HepG2 (cell line): ENCODE data around the gene TACC2. TPM values are rescaled to one million over a fixed set of nuclear protein-coding genes. Genes with fewer than 3 reads are reported as not detected.

Source experiments
- ATAC-seq: fragments of 200-7000 bp; cut with Tn5 transposase; 3 replicates; pipeline ENCODE4 v1.9.1; 2020; ENCODE audit warnings: mild to moderate bottlenecking, moderate library complexity
- BruUV-seq: library from RNA; stranded (reverse); fragments of 400-500 nt; replicated peaks from 2 replicates; lab custom pipeline; 2021; lab: Mats Ljungman, UMichigan
- CTCF ChIA-PET: fragments of 300-600 bp; formaldehyde crosslinking; extraction: SDS; loops from one replicate; lab custom pipeline; 2021; ENCODE audit warnings: low total read pairs, inconsistent platforms, low intra/inter-chr PET ratio; lab: Yijun Ruan, JAX
- POLR2A ChIA-PET: fragments of 350-600 bp; sonication (Branson Sonifier 250); formaldehyde crosslinking; loops from one replicate; lab custom pipeline; 2020; ENCODE audit warnings: antibody characterized with exemption, inconsistent platforms; lab: Yijun Ruan, JAX
- DNase-seq: peaks from one replicate; pipeline ENCODE4 v3.0.0-alpha.2; 2015; ENCODE audit warnings: low spot score
- FAIRE-seq: peaks from 3 replicates; lab custom pipeline; 2011; peaks lifted over from hg19 to GRCh38; lab: Jason Lieb, UNC
- H2AFZ ChIP-seq: one replicate; pipeline ENCODE4 v1.6.1; 2011; ENCODE audit warnings: low read length, inconsistent platforms
- H3K27ac ChIP-seq: fragments of 300-600 bp; 3 replicates; pipeline ENCODE4 v1.8.0; 2011; ENCODE audit warnings: mixed run types, mild to moderate bottlenecking, mixed read lengths, low read length, inconsistent platforms; ENCODE audit not compliant: insufficient read depth; ENCODE audit errors: extremely low read length
- H3K27me3 ChIP-seq, 2 experiments: fragments of 200-600 bp in 1 of 2; 2 replicates in 1 of 2; 3 replicates in 1 of 2; pipeline versions ENCODE4 v1.6.0 to v1.8.0; 2011; ENCODE audit warnings: low read length in 2 of 2, mild to moderate bottlenecking in 2 of 2, moderate library complexity in 2 of 2, inconsistent platforms in 1 of 2; ENCODE audit not compliant: insufficient read depth in 2 of 2, control insufficient read depth in 1 of 2
- H3K36me3 ChIP-seq, 2 experiments: fragments of 200-600 bp in 1 of 2; replicated peaks in 1 of 2; 2 replicates in 1 of 2; 3 replicates in 1 of 2; pipeline versions ENCODE4 v1.5.1 to v1.8.0; 2011; ENCODE audit warnings: low read length in 2 of 2, inconsistent platforms in 1 of 2; ENCODE audit not compliant: insufficient read depth in 2 of 2, control insufficient read depth in 1 of 2
- H3K4me1 ChIP-seq: 2 replicates; pipeline ENCODE4 v1.5.1; 2012; ENCODE audit warnings: low read length, inconsistent platforms; ENCODE audit not compliant: insufficient read depth
- H3K4me2 ChIP-seq: 2 replicates; pipeline ENCODE4 v1.6.0; 2011; ENCODE audit warnings: low read depth, low read length, inconsistent platforms
- H3K4me3 ChIP-seq, 3 experiments: fragments of 200-600 bp in 1 of 3; sonication (generic), shearing (Covaris generic) in 1 of 3; replicated peaks in 1 of 3; 2 replicates each; pipeline ENCODE4 v1.5.1; 2011 to 2016; ENCODE audit warnings: low read length in 3 of 3, inconsistent platforms in 2 of 3, low read depth in 2 of 3, mild to moderate bottlenecking in 2 of 3, control low read depth in 1 of 3, mixed read lengths in 1 of 3; ENCODE audit not compliant: insufficient read depth in 1 of 3
- H3K79me2 ChIP-seq: one replicate; pipeline ENCODE4 v1.6.1; 2011; ENCODE audit warnings: low read length, inconsistent platforms; ENCODE audit not compliant: insufficient read depth
- H3K9ac ChIP-seq: 2 replicates; pipeline ENCODE4 v1.6.0; 2011; ENCODE audit warnings: mild to moderate bottlenecking, low read depth, low read length, inconsistent platforms; ENCODE audit not compliant: insufficient read depth
- H3K9me3 ChIP-seq: 2 replicates; pipeline ENCODE4 v1.5.1; 2012; ENCODE audit warnings: mild to moderate bottlenecking, low read length
- H4K20me1 ChIP-seq: 2 replicates; pipeline ENCODE4 v1.6.0; 2011; ENCODE audit warnings: inconsistent platforms, mild to moderate bottlenecking, low read length, moderate library complexity; ENCODE audit not compliant: insufficient read depth
- ATF4 ChIP-seq, 2 experiments: fragments of 450-650 bp in 1 of 2; sonication (generic) in 1 of 2; formaldehyde crosslinking; IDR thresholded peaks; 2 replicates each; pipeline versions ENCODE4 v1.5.0 to v1.8.0; 2020 to 2022; ENCODE audit warnings: mild to moderate bottlenecking in 1 of 2, missing genetic modification reagents in 1 of 2
- HNF4A ChIP-seq: sonication (generic); formaldehyde crosslinking; IDR thresholded peaks from 2 replicates; pipeline ENCODE4 v1.4.0; 2020; ENCODE audit warnings: missing genetic modification reagents
- HNF4G ChIP-seq, 2 experiments: sonication (generic) in 1 of 2; formaldehyde crosslinking in 1 of 2; IDR thresholded peaks; 2 replicates each; pipeline versions ENCODE4 v1.4.0 to v1.6.1; 2011 to 2020; ENCODE audit warnings: borderline replicate concordance in 2 of 2, low read depth in 2 of 2, mild to moderate bottlenecking in 2 of 2, low read length in 1 of 2, missing genetic modification reagents in 1 of 2, moderate library complexity in 1 of 2
- JARID2 ChIP-seq: sonication (generic); formaldehyde crosslinking; IDR thresholded peaks from 2 replicates; pipeline ENCODE4 v1.8.1; 2023; ENCODE audit warnings: missing genetic modification reagents, inconsistent platforms; ENCODE audit not compliant: insufficient replicate concordance
- NR1H2 ChIP-seq: sonication (generic); formaldehyde crosslinking; IDR thresholded peaks from 2 replicates; pipeline ENCODE4 v1.8.1; 2022; ENCODE audit warnings: low read depth, missing genetic modification reagents, borderline replicate concordance
- PAXIP1 ChIP-seq: sonication (generic); formaldehyde crosslinking; conservative IDR thresholded peaks from 2 replicates; pipeline ENCODE4 v1.4.0; 2020; ENCODE audit warnings: mild to moderate bottlenecking, missing genetic modification reagents, moderate library complexity
- ZBTB33 ChIP-seq: sonication (generic); formaldehyde crosslinking; IDR thresholded peaks from 2 replicates; pipeline ENCODE4 v1.4.0; 2020; ENCODE audit warnings: missing genetic modification reagents
- ZBTB38 ChIP-seq: sonication (generic); formaldehyde crosslinking; IDR thresholded peaks from 2 replicates; pipeline ENCODE4 v1.5.1; 2020; ENCODE audit warnings: mild to moderate bottlenecking, missing genetic modification reagents
- ZEB1 ChIP-seq: IDR thresholded peaks from 2 replicates; pipeline ENCODE4 v1.6.1; 2012; ENCODE audit warnings: mild to moderate bottlenecking, low read depth, inconsistent platforms; ENCODE audit not compliant: insufficient replicate concordance
- ZNF652 ChIP-seq: IDR thresholded peaks from 2 replicates; pipeline ENCODE4 v1.6.1; 2016; ENCODE audit warnings: low read depth, borderline replicate concordance
- ZNF687 ChIP-seq: sonication (generic); formaldehyde crosslinking; IDR thresholded peaks from 2 replicates; pipeline ENCODE4 v1.5.1; 2020; ENCODE audit warnings: mild to moderate bottlenecking, missing genetic modification reagents, moderate library complexity
- ZNF782 ChIP-seq: sonication (generic); formaldehyde crosslinking; IDR thresholded peaks from 2 replicates; pipeline ENCODE4 v1.4.0; 2020; ENCODE audit warnings: missing genetic modification reagents, mild to moderate bottlenecking, borderline replicate concordance
- WGBS: methylation state at CpG from one replicate; pipeline ENCODE4 v1.1.6; 2017; ENCODE audit warnings: low lambda C conversion rate; 5-methylcytosine and 5-hydroxymethylcytosine counted together
- in situ Hi-C: cut with HindIII; loops from 2 replicates; pipeline ENCODE4 v1.10.0; 2017; ENCODE audit warnings: low pct_unique_long_range_greater_than_20kb; ENCODE audit not compliant: extremely low pct_ligation_motif_present
- intact Hi-C: fragments of 100-400 bp; cut with micrococcal nuclease; formaldehyde crosslinking; loops from one replicate; pipeline ENCODE4 v1.10.0; 2022; ENCODE audit not compliant: unreplicated experiment
- polyA plus RNA-seq, 8 experiments: library from polyadenylated mRNA; depleted of rRNA in 3 of 8; stranded (reverse) in 7 of 8; unstranded in 1 of 8; fragments of >200 nt; fragmentation: Illumina TruSeq in 4 of 8; extraction: Trizol in 4 of 8; gene quantifications; 2 replicates each; pipeline versions ENCODE4 v1.2.1 to v1.2.3, GENCODE V29; 2011 to 2016; ENCODE audit warnings: low read depth in 4 of 8, missing spikeins in 1 of 8, mixed read lengths in 1 of 8; ENCODE audit not compliant: insufficient read depth in 1 of 8
- total RNA-seq, 5 experiments: library from RNA; depleted of rRNA; stranded (reverse); fragments of >200 nt; fragmentation: Illumina TruSeq; extraction: Trizol; gene quantifications; 2 replicates each; pipeline ENCODE4 v1.2.3, GENCODE V29; 2016; ENCODE audit warnings: low read depth in 1 of 5

The TACC2 gene
- total and polyA plus RNA-seq, 2 of the 13 experiments (the other 11 are each of a cell fraction or from before 2014, with no cell fraction given), result 11.8 to 16.0 TPM

- Histone ChIP-seq H3K9ac (no peak overlapping the region), H4K20me1 (peaks cover 21% of the 10 kb centered on the region; the same call in 1 of the 2 replicates), H3K27ac (no peak overlapping the region), H3K4me2 (no peak overlapping the region), H3K9me3 (no peaks in the 10 kb centered on the region), H3K27me3 (no peaks in the 10 kb centered on the region), H2AFZ (no peak overlapping the region), H3K36me3 (peaks cover 5 to 16% of the 10 kb centered on the region in 2 experiments), H3K79me2 (peaks cover 24% of the 10 kb centered on the region), H3K4me1 (peaks cover 43% of the 10 kb centered on the region), H3K4me3 (no peak overlapping the region)
- WGBS, result 57% methylated on average over 9 of the region's 16 CpGs
- intact Hi-C loops (no loop called here), in situ Hi-C loops (no loop called here)
- POLR2A ChIA-PET, result no interaction called here
- peak; percentile 37 for FAIRE-seq
- no TSS peak for BruUV-seq
- DNase-seq, result peak; percentile 18
- CTCF ChIA-PET, result no interaction called here
- peak; percentile 79 for ATAC-seq
- TF ChIP-seq ZBTB33 (CRISPR knock-in tag), result peak; percentile 45; the same call in 1 of the 2 replicates
- no peak for TF ChIP-seq ATF4 (CRISPR knock-in tag; IDR thresholded peaks at IDR 0.05)
- no peak for TF ChIP-seq HNF4G (IDR thresholded peaks at IDR 0.05; ENCODE audit: borderline replicate concordance, low read depth, low read length)
- TF ChIP-seq HNF4G (CRISPR knock-in tag; IDR thresholded peaks at IDR 0.05; ENCODE audit: borderline replicate concordance, low read depth), result no peak
- TF ChIP-seq ZBTB38, result 0 out of 2 replicates have a peak, but pooled peaks have one; percentile 40
- peak; percentile 38 for TF ChIP-seq ZNF687 (CRISPR knock-in tag)
- TF ChIP-seq JARID2 (CRISPR knock-in tag), result no peak
- TF ChIP-seq ZNF652, result no peak
- TF ChIP-seq NR1H2 (CRISPR knock-in tag), result no peak
- no peak for TF ChIP-seq PAXIP1 (CRISPR knock-in tag)
- TF ChIP-seq ZNF782 (CRISPR knock-in tag), result no peak
- peak; percentile 34; the same call in 1 of the 2 replicates for TF ChIP-seq HNF4A (CRISPR knock-in tag)
- TF ChIP-seq ZEB1, result no peak
Measured at GRCh38 chr10:122162671-122163173, 173.8 kb downstream of the TACC2 start.
